ENCODE measurements around the gene RNASE12.

RNASE12 gene

DNA sequence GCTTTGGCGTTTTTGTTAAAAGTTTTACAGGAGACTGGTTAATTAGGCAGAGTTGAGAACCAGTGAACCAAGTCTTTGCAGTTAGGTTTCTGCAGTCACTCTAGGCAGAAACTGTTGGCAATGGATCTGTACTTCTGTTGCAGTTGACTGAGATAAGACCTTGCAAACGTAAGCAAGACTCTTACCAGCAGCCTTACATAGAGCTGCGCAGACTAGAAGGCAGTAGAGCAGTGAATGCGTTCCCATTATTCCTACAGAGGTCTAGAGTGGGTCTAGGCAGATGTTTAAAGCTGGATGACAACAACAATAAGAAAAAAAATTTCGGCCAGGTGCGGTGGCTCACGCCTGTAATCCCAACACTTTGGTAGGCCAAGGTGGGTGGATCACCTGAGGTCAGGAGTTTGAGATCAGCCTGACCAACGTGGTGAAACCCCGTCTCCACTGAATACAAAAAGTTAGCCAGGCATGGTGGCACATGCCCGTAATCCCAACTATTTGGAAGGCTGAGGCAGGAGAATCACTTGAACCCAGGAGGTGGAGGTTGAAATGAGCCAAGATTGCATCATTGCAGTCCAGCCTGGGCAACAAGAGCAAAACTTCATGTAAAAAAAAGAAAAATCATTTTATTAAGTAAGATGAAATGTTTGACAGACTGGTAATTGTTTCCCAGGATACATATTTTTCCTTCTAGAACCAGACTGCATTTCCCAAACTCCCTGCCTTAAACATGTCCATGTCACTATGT, 42.6 kb downstream of the RNASE12 start:
- in situ Hi-C loops (cut with MboI; ENCODE audit: low sequenced_read_pairs) = no loop called here

- in situ Hi-C loops (cut with MboI; ENCODE audit: low sequenced_read_pairs) = no loop called here
These were observed 44.3 kb downstream of the RNASE12 start for GRCh38 chr14:20546877-20547276.

Data from HL-60/S4 treated with phorbol 12-myristate 13-acetate at 8.2 ng/mL for 4 days and 3 days (cell line).